Measurements from ENCODE around the gene MAT1A.

Gene MAT1A

DNA sequence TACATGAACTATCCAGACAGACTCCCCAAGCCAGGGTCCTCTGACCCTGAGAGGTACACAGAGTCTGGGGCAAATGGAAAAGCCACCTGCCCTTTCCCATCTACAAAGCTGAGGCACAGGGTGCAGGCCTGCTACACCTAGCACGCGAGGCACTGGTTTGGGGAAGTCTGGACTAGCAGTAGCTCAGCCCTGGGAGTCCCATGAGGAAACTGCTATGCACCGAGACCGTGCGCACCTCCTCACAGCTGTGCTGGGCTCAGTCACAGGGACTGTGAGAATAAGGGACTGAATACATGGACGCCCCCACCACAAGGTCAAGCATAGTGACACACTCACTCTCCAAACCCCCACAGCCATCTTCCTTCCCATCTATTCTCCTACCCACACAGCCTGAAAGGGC is 8.2 kb downstream of the MAT1A start:
- H3K9me3 ChIP-seq (ENCODE audit: control insufficient read depth, insufficient read depth, low read length): no peaks in the 10 kb centered on the region
- H3K36me3 ChIP-seq (ENCODE audit: control insufficient read depth, insufficient read depth, low read length): no peaks in the 10 kb centered on the region
- no peak overlapping the region for H3K4me3 ChIP-seq (ENCODE audit: low read depth, low read length)
- H3K4me1 ChIP-seq (ENCODE audit: control insufficient read depth, insufficient read depth, low read length): peaks cover 3% of the 10 kb centered on the region
- H3K27me3 ChIP-seq (ENCODE audit: control insufficient read depth, insufficient read depth, low read length): no peaks in the 10 kb centered on the region
- no peak overlapping the region for H3K9ac ChIP-seq (ENCODE audit: low read depth, low read length)

DNA sequence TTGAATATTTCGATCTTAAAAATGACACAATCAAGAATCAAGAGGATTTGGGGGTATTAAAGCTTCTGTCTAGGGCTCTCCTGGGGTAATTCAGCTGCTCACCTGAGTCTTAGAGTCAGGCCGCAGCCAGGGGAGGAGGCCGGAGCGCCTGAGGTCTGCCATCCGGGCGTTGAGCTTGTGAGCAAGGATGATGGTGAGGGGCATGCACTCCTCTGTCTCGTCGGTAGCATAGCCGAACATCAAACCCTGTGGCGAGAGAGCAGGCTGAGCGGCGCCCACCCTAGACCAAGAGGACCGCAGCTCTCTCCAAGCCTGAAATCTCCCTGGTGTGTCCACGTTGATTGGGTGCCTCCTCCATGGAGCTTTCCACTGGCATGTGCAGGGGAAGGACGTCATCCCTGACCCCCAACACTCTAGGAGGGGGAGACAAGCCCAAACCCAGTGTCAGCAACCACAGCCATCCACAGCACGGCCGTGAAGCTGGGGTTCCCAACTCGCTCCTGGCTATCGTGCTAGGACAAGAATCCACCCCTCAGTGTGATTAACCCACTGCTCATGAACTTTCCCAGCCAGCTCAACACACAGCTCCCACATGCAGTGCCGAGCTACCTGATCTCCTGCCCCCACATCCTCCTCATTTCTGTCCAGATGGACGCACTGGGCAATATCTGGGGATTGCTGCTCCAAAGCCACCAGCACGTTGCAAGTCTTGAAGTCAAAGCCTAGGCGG is 9.2 kb downstream of the MAT1A start:
- no peaks in the 10 kb centered on the region for H3K27me3 ChIP-seq (ENCODE audit: control insufficient read depth, insufficient read depth, low read length)
- no peaks in the 10 kb centered on the region for H3K9me3 ChIP-seq (ENCODE audit: control insufficient read depth, insufficient read depth, low read length)

GRCh38 chr10:80279146-80279545 is 10.3 kb downstream of the MAT1A start:
- no peak overlapping the region for H3K9ac ChIP-seq (ENCODE audit: low read depth, low read length)
- H3K36me3 ChIP-seq (ENCODE audit: control insufficient read depth, insufficient read depth, low read length): no peaks in the 10 kb centered on the region
- H3K4me1 ChIP-seq (ENCODE audit: control insufficient read depth, insufficient read depth, low read length): peaks cover 3% of the 10 kb centered on the region

More for the DNA sequence above, 9.2 kb downstream of the MAT1A start:
- Histone ChIP-seq H3K9ac (ENCODE audit: low read depth, low read length) (no peak overlapping the region), H3K4me1 (ENCODE audit: control insufficient read depth, insufficient read depth, low read length) (peaks cover 3% of the 10 kb centered on the region), H3K36me3 (ENCODE audit: control insufficient read depth, insufficient read depth, low read length) (no peaks in the 10 kb centered on the region), H3K4me3 (ENCODE audit: low read depth, low read length) (no peak overlapping the region)

GRCh38 chr10:80278480-80278879 is 11.0 kb downstream of the MAT1A start:
- Histone ChIP-seq H3K9ac (ENCODE audit: low read depth, low read length) (no peak overlapping the region), H3K4me3 (ENCODE audit: low read depth, low read length) (no peak overlapping the region), H3K9me3 (ENCODE audit: control insufficient read depth, insufficient read depth, low read length) (no peaks in the 10 kb centered on the region), H3K4me1 (ENCODE audit: control insufficient read depth, insufficient read depth, low read length) (peaks cover 3% of the 10 kb centered on the region), H3K27me3 (ENCODE audit: control insufficient read depth, insufficient read depth, low read length) (no peaks in the 10 kb centered on the region), H3K36me3 (ENCODE audit: control insufficient read depth, insufficient read depth, low read length) (no peaks in the 10 kb centered on the region)

More at GRCh38 chr10:80279146-80279545, 10.3 kb downstream of the MAT1A start:
- Histone ChIP-seq H3K9me3 (ENCODE audit: control insufficient read depth, insufficient read depth, low read length) (no peaks in the 10 kb centered on the region), H3K4me3 (ENCODE audit: low read depth, low read length) (no peak overlapping the region), H3K27me3 (ENCODE audit: control insufficient read depth, insufficient read depth, low read length) (no peaks in the 10 kb centered on the region)

DNA sequence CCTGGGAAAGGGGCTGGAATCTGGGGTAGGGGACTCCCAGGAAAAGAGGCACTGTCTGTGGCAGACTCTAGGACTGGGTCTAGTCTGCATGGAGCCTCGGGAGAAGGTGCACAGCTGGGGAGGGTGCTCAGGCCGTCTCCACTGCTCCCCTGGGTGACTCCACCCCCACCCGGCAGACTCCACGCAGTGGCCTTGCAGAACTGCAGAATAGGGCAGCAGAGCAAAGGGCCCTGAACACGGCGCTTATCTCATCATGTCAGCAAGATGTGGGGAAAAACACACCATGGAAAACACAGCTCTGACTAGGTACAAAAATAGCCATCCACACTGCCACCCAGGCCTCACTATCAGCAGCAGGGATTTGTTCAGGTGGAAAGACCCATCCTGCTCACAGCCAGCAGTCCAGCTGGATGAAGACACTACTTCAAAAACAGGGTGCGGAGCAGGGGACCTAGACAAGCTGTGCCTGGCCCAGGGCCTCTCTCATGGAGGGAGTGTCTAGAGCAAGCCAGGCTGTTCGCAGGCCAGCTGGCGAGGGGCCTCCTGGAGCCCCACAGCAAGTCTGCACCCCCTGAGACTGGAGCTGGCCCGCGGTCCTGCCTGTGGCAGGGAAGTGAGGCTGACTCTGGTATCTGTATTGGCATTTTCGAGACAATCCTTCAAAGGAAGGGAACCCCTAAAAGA is 11.7 kb downstream of the MAT1A start:
- H3K36me3 ChIP-seq (ENCODE audit: control insufficient read depth, insufficient read depth, low read length): no peaks in the 10 kb centered on the region
- no peaks in the 10 kb centered on the region for H3K27me3 ChIP-seq (ENCODE audit: control insufficient read depth, insufficient read depth, low read length)

GRCh38 chr10:80277016-80277415 is 12.4 kb downstream of the MAT1A start:
- H3K36me3 ChIP-seq (ENCODE audit: control insufficient read depth, insufficient read depth, low read length): no peaks in the 10 kb centered on the region
- no peak overlapping the region for H3K4me3 ChIP-seq (ENCODE audit: low read depth, low read length)
- no peaks in the 10 kb centered on the region for H3K4me1 ChIP-seq (ENCODE audit: control insufficient read depth, insufficient read depth, low read length)
- H3K9me3 ChIP-seq (ENCODE audit: control insufficient read depth, insufficient read depth, low read length): no peaks in the 10 kb centered on the region
- no peaks in the 10 kb centered on the region for H3K27me3 ChIP-seq (ENCODE audit: control insufficient read depth, insufficient read depth, low read length)
- H3K9ac ChIP-seq (ENCODE audit: low read depth, low read length): no peak overlapping the region

More for the DNA sequence above, 11.7 kb downstream of the MAT1A start:
- Histone ChIP-seq H3K9me3 (ENCODE audit: control insufficient read depth, insufficient read depth, low read length) (no peaks in the 10 kb centered on the region), H3K9ac (ENCODE audit: low read depth, low read length) (no peak overlapping the region), H3K4me1 (ENCODE audit: control insufficient read depth, insufficient read depth, low read length) (peaks cover 3% of the 10 kb centered on the region), H3K4me3 (ENCODE audit: low read depth, low read length) (no peak overlapping the region)

DNA sequence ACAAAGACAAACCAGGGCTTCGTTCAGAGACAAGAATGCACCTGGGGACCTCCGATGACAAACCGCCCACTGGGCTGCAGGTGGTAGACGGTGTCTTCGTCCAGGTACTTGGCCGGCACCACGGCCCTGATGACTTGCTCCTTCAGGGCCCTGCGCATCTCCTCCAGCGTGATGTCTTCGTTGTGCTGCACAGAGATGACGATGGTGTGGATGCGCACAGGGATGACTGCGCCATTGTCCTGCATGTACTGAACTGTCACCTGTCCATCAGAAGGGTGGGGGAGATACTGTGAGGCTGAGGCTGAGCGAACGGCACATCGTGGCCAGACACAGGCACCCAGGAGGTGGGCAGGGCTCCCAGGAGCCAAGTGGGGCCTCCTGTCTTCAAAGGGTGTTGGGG is 13.1 kb downstream of the MAT1A start:
- Histone ChIP-seq H3K36me3 (ENCODE audit: control insufficient read depth, insufficient read depth, low read length) (no peaks in the 10 kb centered on the region), H3K9me3 (ENCODE audit: control insufficient read depth, insufficient read depth, low read length) (no peaks in the 10 kb centered on the region), H3K4me1 (ENCODE audit: control insufficient read depth, insufficient read depth, low read length) (no peaks in the 10 kb centered on the region), H3K4me3 (ENCODE audit: low read depth, low read length) (no peak overlapping the region), H3K9ac (ENCODE audit: low read depth, low read length) (no peak overlapping the region), H3K27me3 (ENCODE audit: control insufficient read depth, insufficient read depth, low read length) (no peaks in the 10 kb centered on the region)

DNA sequence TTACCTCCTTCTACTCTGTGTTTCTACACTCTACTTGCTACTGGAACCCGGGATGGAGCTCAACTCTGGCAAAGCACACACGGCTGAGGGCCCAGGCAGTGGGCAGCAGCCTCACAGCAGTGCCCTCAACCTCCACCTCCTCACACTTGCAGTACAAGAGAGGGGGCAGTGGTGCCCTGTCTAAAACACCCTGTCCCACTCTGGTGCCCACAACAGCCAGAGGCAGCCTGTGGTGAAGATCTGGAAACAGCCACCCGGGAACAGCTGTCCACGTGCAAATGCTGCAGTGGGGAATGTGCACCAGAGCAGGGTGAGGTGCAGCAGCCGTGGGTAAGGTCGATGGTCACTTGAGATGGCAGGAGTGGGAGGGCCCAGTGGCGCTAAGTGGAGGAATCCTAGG is 13.7 kb downstream of the MAT1A start:
- no peaks in the 10 kb centered on the region for H3K9me3 ChIP-seq (ENCODE audit: control insufficient read depth, insufficient read depth, low read length)
- no peaks in the 10 kb centered on the region for H3K4me1 ChIP-seq (ENCODE audit: control insufficient read depth, insufficient read depth, low read length)
- H3K9ac ChIP-seq (ENCODE audit: low read depth, low read length): no peak overlapping the region
- no peak overlapping the region for H3K4me3 ChIP-seq (ENCODE audit: low read depth, low read length)
- no peaks in the 10 kb centered on the region for H3K36me3 ChIP-seq (ENCODE audit: control insufficient read depth, insufficient read depth, low read length)
- H3K27me3 ChIP-seq (ENCODE audit: control insufficient read depth, insufficient read depth, low read length): no peaks in the 10 kb centered on the region

GRCh38 chr10:80275135-80275498 is 14.3 kb downstream of the MAT1A start:
- no peaks in the 10 kb centered on the region for H3K4me1 ChIP-seq (ENCODE audit: control insufficient read depth, insufficient read depth, low read length)
- H3K4me3 ChIP-seq (ENCODE audit: low read depth, low read length): no peak overlapping the region
- H3K9me3 ChIP-seq (ENCODE audit: control insufficient read depth, insufficient read depth, low read length): no peaks in the 10 kb centered on the region
- H3K27me3 ChIP-seq (ENCODE audit: control insufficient read depth, insufficient read depth, low read length): no peaks in the 10 kb centered on the region
- no peaks in the 10 kb centered on the region for H3K36me3 ChIP-seq (ENCODE audit: control insufficient read depth, insufficient read depth, low read length)
- H3K9ac ChIP-seq (ENCODE audit: low read depth, low read length): no peak overlapping the region

DNA sequence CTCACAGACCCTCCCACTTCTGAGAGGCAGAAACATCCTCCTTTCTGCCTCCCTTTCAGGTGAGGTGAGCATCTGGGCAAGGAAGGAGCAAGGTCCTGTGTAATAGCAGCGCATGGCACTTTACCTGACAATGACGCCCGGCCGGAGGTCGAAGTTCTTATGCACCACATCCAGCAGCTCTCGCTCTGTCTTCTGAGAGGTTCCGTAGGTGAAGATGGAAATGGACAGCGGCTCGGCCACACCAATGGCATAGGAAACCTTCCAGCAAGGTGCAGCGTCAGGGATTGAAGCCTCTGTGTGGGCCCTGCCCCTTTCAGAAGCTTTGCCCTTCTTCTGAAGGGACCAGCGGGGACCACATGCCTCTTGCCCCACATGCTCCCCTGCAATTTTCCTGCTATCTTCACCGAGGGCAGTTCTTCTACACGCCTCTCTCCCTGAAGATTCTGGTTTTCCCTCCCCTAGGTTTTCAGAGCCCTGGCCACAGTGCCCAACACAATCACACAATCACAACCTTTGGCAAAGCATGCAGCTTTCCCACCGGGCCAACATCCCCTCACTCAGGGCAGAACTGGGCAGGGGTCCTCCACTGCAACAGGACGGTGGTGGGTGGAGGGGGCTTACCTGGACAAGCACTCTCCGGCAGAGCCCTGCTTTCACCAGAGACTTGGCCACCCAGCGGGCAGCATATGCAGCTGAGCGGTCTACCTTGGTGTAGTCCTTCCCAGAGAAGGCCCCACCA is 14.9 kb downstream of the MAT1A start:
- no peaks in the 10 kb centered on the region for H3K36me3 ChIP-seq (ENCODE audit: control insufficient read depth, insufficient read depth, low read length)
- H3K4me1 ChIP-seq (ENCODE audit: control insufficient read depth, insufficient read depth, low read length): no peaks in the 10 kb centered on the region
- H3K9ac ChIP-seq (ENCODE audit: low read depth, low read length): no peak overlapping the region
- H3K27me3 ChIP-seq (ENCODE audit: control insufficient read depth, insufficient read depth, low read length): no peaks in the 10 kb centered on the region
- no peak overlapping the region for H3K4me3 ChIP-seq (ENCODE audit: low read depth, low read length)
- H3K9me3 ChIP-seq (ENCODE audit: control insufficient read depth, insufficient read depth, low read length): no peaks in the 10 kb centered on the region

GRCh38 chr10:80273523-80274170 is 15.8 kb downstream of the MAT1A start:
- Histone ChIP-seq H3K4me1 (ENCODE audit: control insufficient read depth, insufficient read depth, low read length) (no peaks in the 10 kb centered on the region), H3K9me3 (ENCODE audit: control insufficient read depth, insufficient read depth, low read length) (no peaks in the 10 kb centered on the region), H3K27me3 (ENCODE audit: control insufficient read depth, insufficient read depth, low read length) (no peaks in the 10 kb centered on the region), H3K9ac (ENCODE audit: low read depth, low read length) (no peak overlapping the region), H3K36me3 (ENCODE audit: control insufficient read depth, insufficient read depth, low read length) (no peaks in the 10 kb centered on the region), H3K4me3 (ENCODE audit: low read depth, low read length) (no peak overlapping the region)
